SH-SY5Y (cell line): ENCODE measurements around the gene ITGB5.

Source experiments
- GATA2 ChIP-seq: IDR thresholded peaks from 2 replicates; pipeline ENCODE4 v1.6.1; 2011; ENCODE audit warnings: mild to moderate bottlenecking, low read depth, low read length
- GATA3 ChIP-seq: IDR thresholded peaks from 2 replicates; pipeline ENCODE4 v1.6.1; 2011; ENCODE audit warnings: low read depth, mild to moderate bottlenecking, low read length, moderate library complexity

DNA sequence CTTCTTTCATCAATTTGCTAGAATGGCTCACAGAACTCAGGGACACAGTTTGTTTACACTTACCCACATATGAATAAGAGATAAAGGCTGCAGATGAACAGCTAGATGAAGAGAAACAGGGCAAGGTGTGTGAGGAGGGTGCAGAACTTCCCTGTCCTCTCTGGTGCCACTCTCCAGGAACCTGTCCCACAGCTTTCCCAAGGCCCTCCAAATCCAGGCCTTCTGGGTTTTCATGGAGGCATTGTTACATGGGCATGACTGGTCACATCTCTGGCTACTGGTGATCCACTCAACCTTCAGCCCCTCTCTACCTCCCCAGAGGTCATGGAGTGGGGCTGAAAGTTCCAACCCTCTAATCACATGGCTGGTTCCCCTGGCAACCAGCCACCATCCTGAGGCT lies 73.6 kb downstream of the ITGB5 start:
- TF ChIP-seq GATA3: no peak
- TF ChIP-seq GATA2: no peak
